T follicular helper cell (primary cell): ENCODE measurements around the gene KIF1A.
"Not testable (repeated sequence)": the region's sequence is repeated elsewhere in the genome, so short reads cannot be mapped to it uniquely, and the experiment has no call there.

Source experiments
- DNase-seq: peaks from one replicate; pipeline ENCODE4 v3.0.0-alpha.2; 2020; ENCODE audit warnings: low read depth

KIF1A gene

GRCh38 chr2:240703417-240704341 is 116.3 kb downstream of the KIF1A start:
- DNase-seq, result no peak

- DNase-seq, result no peak
Observed at GRCh38 chr2:240702640-240703011, 117.4 kb downstream of the KIF1A start.

GRCh38 chr2:240701736-240702639 is 118.0 kb downstream of the KIF1A start:
- no peak for DNase-seq

GRCh38 chr2:240701091-240701735 is 118.8 kb downstream of the KIF1A start:
- no peak for DNase-seq

GRCh38 chr2:240700616-240701015 is 119.4 kb downstream of the KIF1A start:
- DNase-seq, result not testable (repeated sequence)

GRCh38 chr2:240699835-240700234 is 120.2 kb downstream of the KIF1A start:
- DNase-seq, result not testable (repeated sequence)

GRCh38 chr2:240698852-240699561 is 121.0 kb downstream of the KIF1A start:
- not testable (repeated sequence) for DNase-seq

GRCh38 chr2:240696469-240696868 is 123.5 kb downstream of the KIF1A start:
- DNase-seq, result not testable (repeated sequence)

- DNase-seq, result not testable (repeated sequence)
Observed at GRCh38 chr2:240695593-240695992, 124.4 kb downstream of the KIF1A start.

GRCh38 chr2:240694304-240694703 is 125.7 kb downstream of the KIF1A start:
- not testable (repeated sequence) for DNase-seq

GRCh38 chr2:240692583-240693561 is 127.1 kb downstream of the KIF1A start:
- not testable (repeated sequence) for DNase-seq

GRCh38 chr2:240691631-240692420 is 128.2 kb downstream of the KIF1A start, which contains the start of gene AQP12A:
Gene AQP12A (plus strand): TSS chr2:240691866. CDS start chr2:240691914, 48 bp downstream.
- DNase-seq, result not testable (repeated sequence)

GRCh38 chr2:240691075-240691427 is 129.0 kb downstream of the KIF1A start:
- not testable (repeated sequence) for DNase-seq

GRCh38 chr2:240690421-240691074 is 129.5 kb downstream of the KIF1A start:
- not testable (repeated sequence) for DNase-seq

GRCh38 chr2:240689975-240690374 is 130.0 kb downstream of the KIF1A start:
- DNase-seq, result no peak

- no peak for DNase-seq
Observed at GRCh38 chr2:240688553-240688919, 131.5 kb downstream of the KIF1A start.

- no peak for DNase-seq
Observed at GRCh38 chr2:240687741-240688552, 132.1 kb downstream of the KIF1A start.
